ENCODE results near the gene PSMB7.

PSMB7 gene

DNA sequence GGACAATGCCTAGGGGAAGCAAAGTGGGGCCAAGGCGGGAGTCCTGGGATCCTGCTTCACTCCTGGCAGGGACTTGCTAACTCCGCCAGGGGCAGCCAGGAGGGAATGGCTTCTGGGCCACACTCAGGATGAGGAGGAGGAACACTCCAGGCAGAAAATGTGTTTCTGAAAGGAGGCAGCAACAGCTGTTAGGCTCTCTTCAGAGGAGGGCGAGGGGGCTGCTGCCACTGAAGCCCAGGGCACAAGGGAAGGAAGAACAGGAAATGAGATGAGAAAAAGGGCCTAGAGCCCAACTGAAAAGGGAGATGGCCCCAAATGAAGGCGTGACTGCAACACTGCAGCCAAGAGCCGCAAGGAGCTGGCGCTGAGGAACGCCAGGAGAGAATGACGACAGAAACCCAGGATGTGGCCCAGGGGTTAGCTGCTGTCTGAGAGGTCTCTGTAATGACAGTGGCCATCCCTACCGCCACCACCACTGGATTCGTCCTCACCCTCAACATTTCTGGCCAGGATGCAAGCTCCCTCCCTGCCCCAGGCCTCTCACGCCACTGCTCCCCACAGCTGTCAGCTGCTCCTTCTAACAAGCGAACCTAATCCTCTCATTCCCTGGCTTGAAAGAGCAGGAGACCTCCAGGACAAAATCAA is 15.8 kb downstream of the PSMB7 start:
- no peaks in the 10 kb centered on the region for H3K9me3 ChIP-seq (ENCODE audit: control insufficient read depth, insufficient read depth, low read length)
- no peak overlapping the region for H3K27ac ChIP-seq (ENCODE audit: low read depth, low read length)
- no peaks in the 10 kb centered on the region for H3K9me2 ChIP-seq (replicated peaks; ENCODE audit: control insufficient read depth, low read length)
- no peaks in the 10 kb centered on the region for H3K27me3 ChIP-seq (ENCODE audit: control insufficient read depth, low read length)
- no peak overlapping the region for H3K4me3 ChIP-seq (ENCODE audit: low read length)
- no peaks in the 10 kb centered on the region for H3K4me1 ChIP-seq (ENCODE audit: control insufficient read depth, low read length)
- H3K4me2 ChIP-seq (ENCODE audit: low read length) = no peak overlapping the region
- H3F3A ChIP-seq (ENCODE audit: control insufficient read depth, insufficient read depth) = no peaks in the 10 kb centered on the region
- H4K20me1 ChIP-seq (ENCODE audit: control insufficient read depth, insufficient read depth, low read depth, low read length) = peaks cover 8% of the 10 kb centered on the region; the same call in 1 of the 2 replicates
- TF ChIP-seq, protein P1, sequence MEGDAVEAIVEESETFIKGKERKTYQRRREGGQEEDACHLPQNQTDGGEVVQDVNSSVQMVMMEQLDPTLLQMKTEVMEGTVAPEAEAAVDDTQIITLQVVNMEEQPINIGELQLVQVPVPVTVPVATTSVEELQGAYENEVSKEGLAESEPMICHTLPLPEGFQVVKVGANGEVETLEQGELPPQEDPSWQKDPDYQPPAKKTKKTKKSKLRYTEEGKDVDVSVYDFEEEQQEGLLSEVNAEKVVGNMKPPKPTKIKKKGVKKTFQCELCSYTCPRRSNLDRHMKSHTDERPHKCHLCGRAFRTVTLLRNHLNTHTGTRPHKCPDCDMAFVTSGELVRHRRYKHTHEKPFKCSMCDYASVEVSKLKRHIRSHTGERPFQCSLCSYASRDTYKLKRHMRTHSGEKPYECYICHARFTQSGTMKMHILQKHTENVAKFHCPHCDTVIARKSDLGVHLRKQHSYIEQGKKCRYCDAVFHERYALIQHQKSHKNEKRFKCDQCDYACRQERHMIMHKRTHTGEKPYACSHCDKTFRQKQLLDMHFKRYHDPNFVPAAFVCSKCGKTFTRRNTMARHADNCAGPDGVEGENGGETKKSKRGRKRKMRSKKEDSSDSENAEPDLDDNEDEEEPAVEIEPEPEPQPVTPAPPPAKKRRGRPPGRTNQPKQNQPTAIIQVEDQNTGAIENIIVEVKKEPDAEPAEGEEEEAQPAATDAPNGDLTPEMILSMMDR (IDR thresholded peaks at IDR 0.05; ENCODE audit: low read depth, low read length, poor library complexity, severe bottlenecking) = no peak
- TF ChIP-seq EZH2phosphoT487 (IDR thresholded peaks at IDR 0.05; ENCODE audit: borderline replicate concordance, low read length) = no peak
- peaks cover 66% of the 10 kb centered on the region for H3K36me3 ChIP-seq (ENCODE audit: control insufficient read depth, low read length)
- peaks cover 67% of the 10 kb centered on the region for H3K79me2 ChIP-seq (ENCODE audit: control insufficient read depth, low read length)

DNA sequence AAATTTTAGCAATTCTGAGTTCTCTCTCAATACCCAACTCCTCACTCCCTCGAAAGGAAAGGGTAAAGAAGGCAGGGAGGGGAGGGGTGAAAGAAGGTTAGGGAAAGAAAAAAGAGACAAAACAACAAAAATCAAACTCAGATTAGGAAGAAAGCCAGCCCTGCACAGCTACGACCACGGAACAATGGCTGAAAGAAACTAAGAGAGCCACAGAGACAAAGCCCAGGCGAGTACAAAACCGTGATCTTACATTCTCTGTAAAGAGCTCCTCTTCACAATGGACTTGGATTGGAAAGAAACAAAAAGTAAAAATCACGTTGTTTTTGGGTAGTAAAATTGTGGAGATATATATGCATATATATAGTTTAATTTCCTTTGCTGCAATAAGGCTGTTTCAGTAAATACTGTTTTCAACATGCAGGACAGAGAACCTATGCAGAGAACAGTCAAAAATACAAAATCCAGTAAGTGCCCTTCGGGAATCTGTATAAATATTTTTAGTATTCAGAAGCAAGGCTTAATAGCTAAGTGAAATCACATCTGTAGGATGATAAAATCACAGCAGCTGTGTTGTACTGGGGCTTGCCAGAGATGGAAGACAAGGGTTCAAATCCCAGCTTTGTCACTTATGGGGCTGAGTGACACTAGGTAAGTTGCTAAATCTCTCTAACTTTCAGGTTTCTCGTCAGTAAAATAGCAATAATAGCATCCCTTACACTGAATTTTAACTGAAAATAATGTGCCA is 16.9 kb downstream of the PSMB7 start:
- Histone ChIP-seq H4K20me1 (ENCODE audit: control insufficient read depth, insufficient read depth, low read depth, low read length) (peaks cover 8% of the 10 kb centered on the region; the same call in 1 of the 2 replicates), H3K79me2 (ENCODE audit: control insufficient read depth, low read length) (peaks cover 78% of the 10 kb centered on the region), H3K36me3 (ENCODE audit: control insufficient read depth, low read length) (peaks cover 64% of the 10 kb centered on the region)

DNA sequence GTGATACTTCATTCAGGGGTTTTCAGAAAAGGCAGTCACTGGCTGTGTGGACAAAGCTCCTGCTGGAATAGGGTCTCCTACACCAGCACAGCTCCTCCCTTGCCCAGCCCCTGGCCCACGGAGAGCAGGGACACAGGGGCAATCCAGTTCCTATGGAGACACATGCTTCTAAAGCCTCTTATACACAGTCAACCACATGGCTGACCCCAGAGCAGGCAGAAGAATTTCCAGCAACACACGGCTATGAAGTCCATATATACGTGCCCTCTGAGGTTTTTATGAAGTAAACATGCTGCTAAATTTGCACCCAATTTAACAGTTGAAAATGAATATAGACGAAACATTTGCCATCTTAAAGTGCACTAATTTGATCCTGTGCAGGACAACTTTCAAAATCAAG is 19.4 kb downstream of the PSMB7 start:
- no peak overlapping the region for H3K27ac ChIP-seq (ENCODE audit: low read depth, low read length)
- no peaks in the 10 kb centered on the region for H3K27me3 ChIP-seq (ENCODE audit: control insufficient read depth, low read length)
- H3K9me2 ChIP-seq (replicated peaks; ENCODE audit: control insufficient read depth, low read length) = no peaks in the 10 kb centered on the region
- TF ChIP-seq, protein P1 (IDR thresholded peaks at IDR 0.05; ENCODE audit: low read depth, low read length, poor library complexity, severe bottlenecking) = no peak
- TF ChIP-seq EZH2phosphoT487 (IDR thresholded peaks at IDR 0.05; ENCODE audit: borderline replicate concordance, low read length) = no peak
- H4K20me1 ChIP-seq (ENCODE audit: control insufficient read depth, insufficient read depth, low read depth, low read length) = peaks cover 10% of the 10 kb centered on the region; the same call in 1 of the 2 replicates
- no peaks in the 10 kb centered on the region for H3F3A ChIP-seq (ENCODE audit: control insufficient read depth, insufficient read depth)
- peaks cover 49% of the 10 kb centered on the region for H3K36me3 ChIP-seq (ENCODE audit: control insufficient read depth, low read length)
- H3K79me2 ChIP-seq (ENCODE audit: control insufficient read depth, low read length) = peaks cover 92% of the 10 kb centered on the region
- H3K4me2 ChIP-seq (ENCODE audit: low read length) = no peak overlapping the region
- H3K4me1 ChIP-seq (ENCODE audit: control insufficient read depth, low read length) = no peaks in the 10 kb centered on the region
- H3K4me3 ChIP-seq (ENCODE audit: low read length) = no peak overlapping the region
- H3K9me3 ChIP-seq (ENCODE audit: control insufficient read depth, insufficient read depth, low read length) = no peaks in the 10 kb centered on the region

More for the DNA sequence above, 16.9 kb downstream of the PSMB7 start:
- TF ChIP-seq EZH2phosphoT487 (IDR thresholded peaks at IDR 0.05; ENCODE audit: borderline replicate concordance, low read length) = no peak
- TF ChIP-seq, protein P1 (IDR thresholded peaks at IDR 0.05; ENCODE audit: low read depth, low read length, poor library complexity, severe bottlenecking) = no peak
- no peaks in the 10 kb centered on the region for H3F3A ChIP-seq (ENCODE audit: control insufficient read depth, insufficient read depth)
- H3K27me3 ChIP-seq (ENCODE audit: control insufficient read depth, low read length) = no peaks in the 10 kb centered on the region
- no peak overlapping the region for H3K4me2 ChIP-seq (ENCODE audit: low read length)
- H3K9me3 ChIP-seq (ENCODE audit: control insufficient read depth, insufficient read depth, low read length) = no peaks in the 10 kb centered on the region
- no peaks in the 10 kb centered on the region for H3K9me2 ChIP-seq (replicated peaks; ENCODE audit: control insufficient read depth, low read length)
- H3K4me1 ChIP-seq (ENCODE audit: control insufficient read depth, low read length) = no peaks in the 10 kb centered on the region
- no peak overlapping the region for H3K27ac ChIP-seq (ENCODE audit: low read depth, low read length)
- no peak overlapping the region for H3K4me3 ChIP-seq (ENCODE audit: low read length)

Data from DOHH2 (cell line).